Mucosa of gallbladder (tissue), 1 donor: ENCODE measurements around the gene TSPAN11. TPM values are rescaled to one million over a fixed set of nuclear protein-coding genes. Genes with fewer than 3 reads are reported as not detected.

Experiments
- DNase-seq: peaks from one replicate; pipeline ENCODE4 v3.0.0-alpha.2; 2020; ENCODE audit warnings: low spot score
- total RNA-seq: library from RNA; stranded (reverse); gene quantifications from one replicate; pipeline ENCODE4 v1.2.1, GENCODE V29; 2021
- donor health status: DM: no; HTN: no; CAD: no.

TSPAN11 gene
- total RNA-seq, 1 donor from 2014 or later, result 6.7 TPM

- no peak for DNase-seq
Measured at GRCh38 chr12:30959778-30960177, 33.2 kb downstream of the TSPAN11 start.

- DNase-seq, result no peak
Measured at GRCh38 chr12:30961030-30961429, 34.5 kb downstream of the TSPAN11 start.

GRCh38 chr12:30962047-30962446 is 35.5 kb downstream of the TSPAN11 start:
- no peak for DNase-seq

- no peak for DNase-seq
Measured at GRCh38 chr12:30963709-30964564, 37.4 kb downstream of the TSPAN11 start.

GRCh38 chr12:30964896-30965612 is 38.5 kb downstream of the TSPAN11 start:
- no peak for DNase-seq

- no peak for DNase-seq
Measured at GRCh38 chr12:30965613-30965985, 39.1 kb downstream of the TSPAN11 start.

GRCh38 chr12:30967026-30967425 is 40.5 kb downstream of the TSPAN11 start:
- DNase-seq, result no peak

GRCh38 chr12:30968211-30968610 is 41.7 kb downstream of the TSPAN11 start:
- no peak for DNase-seq

GRCh38 chr12:30969006-30969405 is 42.5 kb downstream of the TSPAN11 start:
- DNase-seq, result no peak

GRCh38 chr12:30969606-30970395 is 43.3 kb downstream of the TSPAN11 start:
- DNase-seq, result no peak

- no peak for DNase-seq
Measured at GRCh38 chr12:30970559-30971197, 44.1 kb downstream of the TSPAN11 start.

GRCh38 chr12:30972035-30972434 is 45.5 kb downstream of the TSPAN11 start:
- DNase-seq, result no peak

GRCh38 chr12:30973175-30973574 is 46.6 kb downstream of the TSPAN11 start:
- DNase-seq, result no peak

- no peak for DNase-seq
Measured at GRCh38 chr12:30973830-30974229, 47.3 kb downstream of the TSPAN11 start.

- DNase-seq, result no peak
Measured at GRCh38 chr12:30974746-30975500, 48.4 kb downstream of the TSPAN11 start.

- DNase-seq, result no peak
Measured at GRCh38 chr12:30975581-30975980, 49.0 kb downstream of the TSPAN11 start.

- no peak for DNase-seq
Measured at GRCh38 chr12:30976206-30976605, 49.7 kb downstream of the TSPAN11 start.

- DNase-seq, result no peak
Measured at GRCh38 chr12:30977124-30977523, 50.6 kb downstream of the TSPAN11 start.

GRCh38 chr12:30977537-30978349 is 51.2 kb downstream of the TSPAN11 start:
- DNase-seq, result no peak

- peak; percentile 39 for DNase-seq
Measured at GRCh38 chr12:30978639-30979038, 52.1 kb downstream of the TSPAN11 start.
